Endodermal cell (in vitro differentiated cells): ENCODE measurements around the gene MMP21. TPM values are rescaled to one million over a fixed set of nuclear protein-coding genes. Genes with fewer than 3 reads are reported as not detected.

ENCODE experiments used
- DNase-seq: peaks from one replicate; pipeline ENCODE4 v3.0.0-alpha.2; 2017
- H3K27ac ChIP-seq: 2 replicates; pipeline ENCODE4 v1.5.1; 2013; ENCODE audit warnings: mild to moderate bottlenecking, low read depth, low read length, moderate library complexity
- H3K27me3 ChIP-seq: 2 replicates; pipeline ENCODE4 v1.6.1; 2013; ENCODE audit warnings: mild to moderate bottlenecking, low read length, moderate library complexity; ENCODE audit not compliant: insufficient read depth, control insufficient read depth, poor library complexity, severe bottlenecking
- H3K36me3 ChIP-seq: 2 replicates; pipeline ENCODE4 v1.7.0; 2013; ENCODE audit warnings: mild to moderate bottlenecking, low read length, moderate library complexity; ENCODE audit not compliant: control insufficient read depth, insufficient read depth
- H3K4me1 ChIP-seq: one replicate; pipeline ENCODE4 v1.7.0; 2013; ENCODE audit warnings: low read length; ENCODE audit not compliant: control insufficient read depth, insufficient read depth
- H3K4me3 ChIP-seq: 2 replicates; pipeline ENCODE4 v1.5.1; 2013; ENCODE audit warnings: mild to moderate bottlenecking, low read length, moderate library complexity
- H3K9ac ChIP-seq: 2 replicates; pipeline ENCODE4 v1.6.1; 2013; ENCODE audit warnings: mild to moderate bottlenecking, low read length, moderate library complexity; ENCODE audit not compliant: poor library complexity, severe bottlenecking; ENCODE audit errors: extremely low read depth
- H3K9me3 ChIP-seq: 2 replicates; pipeline ENCODE4 v1.6.1; 2013; ENCODE audit warnings: mild to moderate bottlenecking, low read length, moderate library complexity; ENCODE audit not compliant: control insufficient read depth
- H3K27ac Mint-ChIP-seq: 2 replicates; pipeline ENCODE4 v1.8.0; 2020; ENCODE audit warnings: mixed read lengths
- H3K27me3 Mint-ChIP-seq: 2 replicates; pipeline ENCODE4 v1.8.0; 2021; ENCODE audit warnings: mild to moderate bottlenecking, mixed read lengths; ENCODE audit not compliant: insufficient read depth
- H3K36me3 Mint-ChIP-seq: 2 replicates; pipeline ENCODE4 v1.8.0; 2020; ENCODE audit warnings: low read depth, mixed read lengths
- H3K4me1 Mint-ChIP-seq: 2 replicates; pipeline ENCODE4 v1.8.0; 2020; ENCODE audit warnings: mixed read lengths
- H3K4me3 Mint-ChIP-seq: 2 replicates; pipeline ENCODE4 v1.8.0; 2020; ENCODE audit warnings: mild to moderate bottlenecking, moderate library complexity, mixed read lengths
- H3K9me3 Mint-ChIP-seq: 2 replicates; pipeline ENCODE4 v1.8.0; 2020; ENCODE audit warnings: mild to moderate bottlenecking, mixed read lengths
- CTCF ChIP-seq: fragments of 200-600 bp; sonication (generic); conservative IDR thresholded peaks from 2 replicates; pipeline ENCODE4 v1.5.0; 2021; ENCODE audit warnings: antibody characterized with exemption, mild to moderate bottlenecking
- WGBS, 2 experiments: methylation state at CpG; one replicate each; pipeline versions ENCODE4 v1.1.5 to v1.1.7; 2013; ENCODE audit warnings: missing lambda C conversion rate in 2 of 2, mixed read lengths in 1 of 2; ENCODE audit not compliant: insufficient coverage in 1 of 2, insufficient read length in 1 of 2; 5-methylcytosine and 5-hydroxymethylcytosine counted together
- total RNA-seq, 2 donors: library from RNA; stranded (reverse); fragmentation: NEBNext Ultra II Directional in 1 of 2; extraction: Animal tissue kit (Norgen Biotek cat#: 25700) in 1 of 2; gene quantifications; 2 replicates in 1 of 2; 3 replicates in 1 of 2; pipeline ENCODE4 v1.2.1, GENCODE V29; 2021

MMP21 gene
- total RNA-seq, 2 donors from 2014 or later, result not detected

- peaks cover 14% of the 10 kb centered on the region for H3K4me1 Mint-ChIP-seq
- Histone ChIP-seq H3K27ac (no peak overlapping the region), H3K9me3 (no peaks in the 10 kb centered on the region), H3K4me1 (no peaks in the 10 kb centered on the region), H3K4me3 (no peak overlapping the region), H3K27me3 (no peaks in the 10 kb centered on the region), H3K9ac (no peak overlapping the region), H3K36me3 (peaks cover 25% of the 10 kb centered on the region)
- H3K9me3 Mint-ChIP-seq, result no peaks in the 10 kb centered on the region
- H3K4me3 Mint-ChIP-seq, result no peak overlapping the region
- no peak for DNase-seq
- no peaks in the 10 kb centered on the region for H3K27me3 Mint-ChIP-seq
- peaks cover 31% of the 10 kb centered on the region for H3K36me3 Mint-ChIP-seq
- H3K27ac Mint-ChIP-seq, result no peak overlapping the region
- no peak for TF ChIP-seq CTCF
- WGBS, 2 experiments, result 94 to 98% methylated on average over 3 to 4 of the region's 4 CpGs
Measured at GRCh38 chr10:125816548-125816947, 40.9 kb upstream of the MMP21 start.

- WGBS, 2 experiments, result 0% methylated on average over 1 of the region's 1 CpG; no CpG with 5 or more reads in 1 of the 2 experiments
- Histone ChIP-seq H3K9ac (no peak overlapping the region), H3K36me3 (peaks cover 31% of the 10 kb centered on the region), H3K4me3 (no peak overlapping the region), H3K27me3 (no peaks in the 10 kb centered on the region), H3K9me3 (no peaks in the 10 kb centered on the region), H3K27ac (no peak overlapping the region), H3K4me1 (no peaks in the 10 kb centered on the region)
- Mint-ChIP-seq H3K9me3 (no peaks in the 10 kb centered on the region), H3K27ac (peak overlapping the region; percentile 64), H3K27me3 (no peaks in the 10 kb centered on the region), H3K4me3 (no peak overlapping the region), H3K36me3 (peaks cover 35% of the 10 kb centered on the region), H3K4me1 (peaks cover 8% of the 10 kb centered on the region)
- DNase-seq, result no peak
- no peak for TF ChIP-seq CTCF
Measured at GRCh38 chr10:125815764-125816163, 40.1 kb upstream of the MMP21 start.

- Mint-ChIP-seq H3K4me1 (no peaks in the 10 kb centered on the region), H3K4me3 (no peak overlapping the region), H3K36me3 (peaks cover 50% of the 10 kb centered on the region), H3K27ac (no peak overlapping the region), H3K27me3 (no peaks in the 10 kb centered on the region), H3K9me3 (no peaks in the 10 kb centered on the region)
- TF ChIP-seq CTCF, result no peak
- peaks cover 50% of the 10 kb centered on the region for H3K36me3 ChIP-seq
- DNase-seq, result no peak
- WGBS, 2 experiments, result 58% methylated on average over 1 of the region's 1 CpG; no CpG with 5 or more reads in 1 of the 2 experiments
- no peaks in the 10 kb centered on the region for H3K27me3 ChIP-seq
- H3K4me1 ChIP-seq, result no peaks in the 10 kb centered on the region
- H3K9me3 ChIP-seq, result no peaks in the 10 kb centered on the region
- no peak overlapping the region for H3K27ac ChIP-seq
- H3K9ac ChIP-seq, result no peak overlapping the region
- H3K4me3 ChIP-seq, result no peak overlapping the region
Measured at GRCh38 chr10:125812128-125812750, 36.6 kb upstream of the MMP21 start.
